ENCODE data around the gene TMSB15C. TPM values are rescaled to one million over a fixed set of nuclear protein-coding genes. Genes with fewer than 3 reads are reported as not detected.

The TMSB15C gene
- total and polyA plus RNA-seq, 9 donors: 3.6 to 14.9 (median 8.4) TPM

DNA sequence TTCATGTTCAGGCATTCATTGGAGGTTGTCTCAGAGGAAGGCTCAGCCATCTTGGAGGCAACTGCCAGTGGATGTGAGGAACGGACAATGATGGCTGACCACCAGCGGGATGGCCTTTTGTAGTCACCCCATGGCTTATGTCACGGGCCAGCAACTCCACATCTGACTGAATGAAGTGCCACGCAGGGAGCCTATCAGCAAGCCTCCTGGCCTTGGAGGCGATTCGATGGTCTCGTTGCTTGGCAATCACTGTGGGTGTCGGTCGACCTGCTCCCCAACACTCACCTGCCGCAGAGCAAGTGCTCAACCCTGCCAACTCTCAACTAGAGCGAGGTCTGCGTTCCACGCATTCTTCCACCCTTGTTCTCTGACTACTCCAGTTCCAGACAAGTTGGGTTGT lies 28.9 kb downstream of the TMSB15C start:
- Histone ChIP-seq H3K4me1 (ENCODE audit: insufficient read depth) (no peaks in the 10 kb centered on the region), H3K27me3 (no peaks in the 10 kb centered on the region), H3K36me3 (no peaks in the 10 kb centered on the region), H3K27ac (no peak overlapping the region), H3K9me3 (no peaks in the 10 kb centered on the region), H3K4me3 (no peak overlapping the region)
- intact Hi-C loops (cut with DNase I): no loop called here
- DNase-seq: no peak
- TF ChIP-seq EP300 (IDR thresholded peaks at IDR 0.05): no peak
- no peak for TF ChIP-seq CTCF (IDR thresholded peaks at IDR 0.05)
- no peak for TF ChIP-seq POLR2A (IDR thresholded peaks at IDR 0.05)
- WGBS, 3 donors: 83 to 86% (median 86%) methylated on average over 13 of the region's 13 CpGs

DNA sequence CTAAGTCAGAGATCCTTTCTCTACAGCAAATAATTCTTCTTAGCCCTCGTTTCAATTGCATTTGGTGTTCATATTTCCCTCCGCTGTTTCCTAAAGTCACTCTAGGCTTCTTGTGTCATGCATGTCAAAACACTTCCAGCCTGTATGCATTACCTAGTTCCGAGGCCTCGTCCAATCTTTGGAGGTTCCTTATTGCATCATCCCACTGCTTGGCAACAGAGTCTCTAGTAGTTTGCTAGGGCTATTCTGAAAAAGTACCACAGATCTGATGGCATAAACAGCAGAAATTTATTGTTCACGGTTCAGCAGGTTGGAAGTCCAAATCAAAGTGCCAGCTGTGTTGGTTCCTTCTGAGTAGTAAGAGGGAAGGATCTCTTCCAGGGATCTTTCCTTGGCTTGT lies 30.4 kb downstream of the TMSB15C start:
- no peaks in the 10 kb centered on the region for H3K4me1 ChIP-seq (ENCODE audit: insufficient read depth)
- H3K9me3 ChIP-seq: no peaks in the 10 kb centered on the region
- H3K27me3 ChIP-seq: no peaks in the 10 kb centered on the region
- no peak overlapping the region for H3K4me3 ChIP-seq
- no peak for DNase-seq
- WGBS, 3 donors: 75 to 81% (median 79%) methylated on average over 5 of the region's 5 CpGs
- H3K27ac ChIP-seq: no peak overlapping the region
- no peak for TF ChIP-seq EP300 (IDR thresholded peaks at IDR 0.05)
- intact Hi-C loops (cut with DNase I): no loop called here
- no peaks in the 10 kb centered on the region for H3K36me3 ChIP-seq

DNA sequence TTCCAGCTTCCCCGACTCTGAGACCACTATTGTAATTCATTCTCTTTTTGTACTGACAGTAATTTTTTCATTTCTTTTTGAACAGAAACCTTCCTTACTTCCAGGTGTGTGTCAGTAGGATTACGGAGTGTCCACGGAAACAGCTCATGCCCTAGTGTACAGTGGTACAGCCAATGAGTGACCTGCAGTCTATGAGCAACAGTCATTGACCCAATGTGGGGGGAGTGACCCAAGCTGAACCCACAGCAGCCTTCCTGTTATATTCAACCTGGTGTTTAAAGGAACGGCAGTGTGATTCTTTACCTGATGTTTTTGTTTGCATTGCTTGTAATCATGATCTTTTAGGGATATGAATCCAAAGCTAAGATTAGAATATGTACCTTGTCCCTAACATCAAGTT lies 35.0 kb downstream of the TMSB15C start:
- Histone ChIP-seq H3K9me3 (no peaks in the 10 kb centered on the region), H3K27me3 (no peaks in the 10 kb centered on the region), H3K4me1 (ENCODE audit: insufficient read depth) (no peaks in the 10 kb centered on the region), H3K4me3 (no peak overlapping the region), H3K36me3 (no peaks in the 10 kb centered on the region), H3K27ac (no peak overlapping the region)
- 82 to 85% (median 83%) methylated on average over 4 of the region's 4 CpGs for WGBS, 3 donors
- DNase-seq: no peak
- intact Hi-C loops (cut with DNase I): no loop called here
- TF ChIP-seq CTCF (IDR thresholded peaks at IDR 0.05) (no peak), EP300 (IDR thresholded peaks at IDR 0.05) (no peak), POLR2A (IDR thresholded peaks at IDR 0.05) (no peak)

- TF ChIP-seq EP300 (IDR thresholded peaks at IDR 0.05) (no peak), CTCF (IDR thresholded peaks at IDR 0.05) (no peak), POLR2A (IDR thresholded peaks at IDR 0.05) (no peak)
- H3K27ac ChIP-seq: no peak within 1 kb of the TSS
- no peak for DNase-seq
- no peaks in the 10 kb centered on the region for H3K9me3 ChIP-seq
- H3K4me1 ChIP-seq (ENCODE audit: insufficient read depth): no peaks in the 10 kb centered on the region
- no peak within 1 kb of the TSS for H3K4me3 ChIP-seq
- no peaks in the 10 kb centered on the region for H3K36me3 ChIP-seq
- 89 to 91% (median 90%) methylated on average over 39 of the region's 39 CpGs for WGBS, 3 donors
- no peaks in the 10 kb centered on the region for H3K27me3 ChIP-seq
- intact Hi-C loops (cut with DNase I): no loop called here
Observed at GRCh38 chrX:104039689-104040505, 36.1 kb downstream of the TMSB15C start, which contains the start of gene H2BW2. Gene H2BW2 (plus strand): TSS chrX:104039956. CDS start chrX:104039995, 39 bp downstream.

Other genes starting within 250 kb of the TMSB15C start
- gene RAB9B, start 244.0 kb downstream of the TMSB15C start, total RNA-seq: 10 to 100 TPM in 5 of 7 donors, 1 to 10 TPM in 2; 3.7 to 23.8 (median 12.6) TPM
- 10 to 100 TPM in 1 of 2 donors, 1 to 10 TPM in 1; 6.8 to 14.0 TPM for gene RAB9B, start 244.0 kb downstream of the TMSB15C start, polyA plus RNA-seq
- gene TMSB15B, start 113.6 kb downstream of the TMSB15C start, total RNA-seq: 10 to 100 TPM; 10.5 to 19.9 (median 14.3) TPM
- 10 to 100 TPM in 1 of 2 donors, 1 to 10 TPM in 1; 5.5 to 27.6 TPM for gene TMSB15B, start 113.6 kb downstream of the TMSB15C start, polyA plus RNA-seq
- gene H2BW1, start 62.5 kb downstream of the TMSB15C start, total RNA-seq: not detected
- not detected for gene H2BW1, start 62.5 kb downstream of the TMSB15C start, polyA plus RNA-seq
- under 1 TPM in 1 of 7 donors, not detected in 6; 0.12 TPM for gene H2BW2, start 36.3 kb downstream of the TMSB15C start, total RNA-seq
- gene H2BW2, start 36.3 kb downstream of the TMSB15C start, polyA plus RNA-seq: not detected
- 10 to 100 TPM in 2 of 7 donors, 1 to 10 TPM in 5; 2.5 to 16.5 (median 6.6) TPM for gene ZCCHC18, start 36.3 kb upstream of the TMSB15C start, total RNA-seq
- gene ZCCHC18, start 36.3 kb upstream of the TMSB15C start, polyA plus RNA-seq: 1 to 10 TPM; 4.1 to 9.4 TPM
- 10 to 100 TPM in 6 of 7 donors, 1 to 10 TPM in 1; 7.8 to 15.1 (median 12.6) TPM for gene SLC25A53, start 80.8 kb upstream of the TMSB15C start, total RNA-seq
- 10 to 100 TPM in 1 of 2 donors, 1 to 10 TPM in 1; 8.4 to 15.0 TPM for gene SLC25A53, start 80.8 kb upstream of the TMSB15C start, polyA plus RNA-seq
- 10 to 100 TPM; 17.2 to 25.8 (median 19.1) TPM for gene FAM199X, start 90.2 kb upstream of the TMSB15C start, total RNA-seq
- gene FAM199X, start 90.2 kb upstream of the TMSB15C start, polyA plus RNA-seq: 10 to 100 TPM in 1 of 2 donors, 1 to 10 TPM in 1; 9.0 to 14.5 TPM
- gene ESX1, start 178.7 kb upstream of the TMSB15C start, total RNA-seq: not detected
- not detected for gene ESX1, start 178.7 kb upstream of the TMSB15C start, polyA plus RNA-seq